Erythroblast (primary cell): Measurements from ENCODE around the gene STXBP1.

ENCODE experiments used
- DNase-seq, 2 experiments: peaks; one replicate each; lab custom pipeline; 2025; lab: John Stamatoyannopoulos, UW
- GATA1 ChIP-seq: IDR thresholded peaks from 2 replicates; pipeline ENCODE4 v1.6.1; 2011; ENCODE audit warnings: low read depth, mild to moderate bottlenecking, control low read depth, low read length, moderate library complexity
- POLR2A ChIP-seq: IDR thresholded peaks from 2 replicates; pipeline ENCODE4 v1.6.1; 2011; ENCODE audit warnings: mild to moderate bottlenecking, low read length

The STXBP1 gene

DNA sequence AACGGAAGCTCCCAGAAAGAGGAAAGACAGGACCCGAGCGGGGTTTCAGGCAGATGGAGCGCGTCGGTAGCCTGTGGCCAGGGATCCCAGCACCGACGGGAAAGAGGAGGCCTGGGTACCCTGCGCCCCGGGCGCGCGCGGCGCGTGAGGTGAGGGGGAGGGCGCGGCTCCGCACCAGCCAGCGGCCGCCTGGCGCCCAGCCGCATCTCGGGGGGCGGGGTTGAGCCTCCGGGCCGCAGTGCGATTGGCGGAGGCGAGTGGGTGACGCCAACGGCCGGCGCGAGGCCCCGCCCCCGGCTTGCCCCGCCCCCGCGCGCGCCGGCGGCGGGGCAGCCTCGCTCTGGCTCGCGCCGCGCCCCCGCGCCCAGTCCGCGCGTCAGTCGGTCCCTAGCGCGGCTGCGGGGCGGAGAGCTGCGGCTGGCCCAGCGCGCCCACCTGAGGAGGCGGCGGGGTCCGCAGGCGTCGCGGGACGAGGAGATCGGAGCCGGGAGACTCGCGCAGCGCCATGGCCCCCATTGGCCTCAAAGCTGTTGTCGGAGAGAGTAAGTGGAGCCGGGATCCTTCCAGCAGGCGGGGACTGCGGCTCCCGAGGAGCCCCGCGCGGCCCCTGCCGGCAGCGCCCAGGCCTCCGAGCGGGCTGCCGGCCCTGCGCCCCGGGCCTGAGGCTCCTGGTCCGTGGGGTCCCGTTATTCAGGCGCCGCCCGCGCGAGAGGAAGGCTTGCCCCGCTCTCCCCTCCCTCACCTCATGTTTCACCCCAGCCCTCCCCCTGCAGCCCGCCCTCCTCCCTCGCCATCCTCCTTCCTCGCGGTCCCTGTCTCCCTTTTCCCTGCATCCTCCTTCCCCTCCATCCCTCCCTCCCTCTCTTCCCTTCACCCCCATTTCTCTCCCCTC is at the start of gene STXBP1:
Gene STXBP1 (plus strand): TSS at position 379 of the 892 bp plus-strand sequence. CDS start 127 bp downstream, at position 506.
- TF ChIP-seq POLR2A (peak; percentile 34), GATA1 (no peak)
- DNase-seq = peak; percentile 87 to 94

DNA sequence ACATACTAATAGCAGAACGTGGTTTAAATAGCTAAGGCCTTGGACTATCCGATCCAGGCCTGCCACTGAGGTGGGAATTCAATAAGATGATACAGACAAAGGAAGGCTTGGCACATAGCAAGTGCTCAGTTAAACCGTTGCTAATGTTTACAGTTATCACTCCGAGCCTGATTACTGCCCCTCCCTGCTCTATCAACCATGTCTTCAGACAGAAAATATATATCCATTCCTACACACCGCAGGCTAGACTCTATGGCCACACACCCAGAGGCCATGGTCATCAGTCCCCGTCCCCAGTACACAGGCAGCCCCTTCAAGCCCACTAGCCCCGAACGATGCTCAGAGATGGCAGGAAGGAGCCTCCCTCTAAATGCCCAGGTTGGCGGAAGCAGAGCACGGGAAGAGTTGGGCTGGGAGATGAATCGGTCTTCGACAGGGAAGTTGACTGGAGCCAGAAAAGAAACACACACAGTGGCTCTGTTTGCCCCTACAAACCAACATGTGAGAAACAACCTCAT is 49.7 kb upstream of the STXBP1 start:
- peak in 1 of 2 experiments; percentile 35 for DNase-seq
- no peak for TF ChIP-seq POLR2A
- no peak for TF ChIP-seq GATA1

DNA sequence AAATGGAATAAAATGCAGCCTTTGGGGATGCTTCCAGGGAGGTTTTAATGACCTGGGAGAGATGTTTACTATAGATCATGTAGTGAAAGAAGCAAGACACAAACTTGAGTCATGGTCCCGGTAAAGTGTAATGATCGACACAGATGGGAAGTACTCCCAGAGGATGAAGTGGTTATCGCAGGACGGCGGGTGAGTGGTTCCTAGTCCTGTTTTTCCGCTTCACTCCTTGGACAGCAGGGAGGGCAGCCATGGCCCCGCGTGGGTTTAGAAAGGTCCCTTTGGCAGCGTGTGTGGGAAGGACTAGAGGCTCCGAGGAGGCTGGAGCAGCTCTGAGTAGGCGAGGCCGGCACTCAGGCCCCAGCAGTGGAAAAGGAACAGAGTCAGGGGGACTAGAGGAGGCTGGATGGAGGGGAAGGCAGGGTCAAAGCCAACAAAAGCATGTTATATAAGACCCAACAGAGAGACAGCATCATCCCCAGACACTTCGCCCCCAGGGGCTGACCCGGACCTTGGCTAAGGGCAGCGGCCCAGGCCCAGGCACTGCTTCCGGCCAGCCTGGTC is 49.2 kb upstream of the STXBP1 start:
- no peak for TF ChIP-seq GATA1
- TF ChIP-seq POLR2A = no peak
- no peak for DNase-seq

DNA sequence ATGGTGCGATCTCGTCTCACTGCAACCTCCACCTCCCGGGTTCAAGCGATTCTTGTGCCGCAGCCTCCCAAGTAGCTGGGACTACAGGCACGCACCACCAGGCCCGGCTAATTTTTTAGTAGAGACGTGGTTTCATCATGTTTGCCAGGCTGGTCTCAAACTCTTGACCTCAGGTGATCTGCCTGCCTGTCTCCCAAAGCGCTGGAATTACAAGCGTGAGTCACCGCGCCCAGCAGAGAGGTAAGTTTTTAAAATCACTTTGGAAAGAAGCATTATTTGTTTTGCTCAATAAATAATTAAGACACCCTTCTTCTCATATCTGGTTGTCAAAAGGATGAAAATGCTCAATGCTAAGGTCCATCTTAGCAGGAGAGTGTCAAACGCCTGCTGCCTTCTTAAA is 48.5 kb upstream of the STXBP1 start:
- DNase-seq = no peak
- TF ChIP-seq GATA1 = no peak

DNA sequence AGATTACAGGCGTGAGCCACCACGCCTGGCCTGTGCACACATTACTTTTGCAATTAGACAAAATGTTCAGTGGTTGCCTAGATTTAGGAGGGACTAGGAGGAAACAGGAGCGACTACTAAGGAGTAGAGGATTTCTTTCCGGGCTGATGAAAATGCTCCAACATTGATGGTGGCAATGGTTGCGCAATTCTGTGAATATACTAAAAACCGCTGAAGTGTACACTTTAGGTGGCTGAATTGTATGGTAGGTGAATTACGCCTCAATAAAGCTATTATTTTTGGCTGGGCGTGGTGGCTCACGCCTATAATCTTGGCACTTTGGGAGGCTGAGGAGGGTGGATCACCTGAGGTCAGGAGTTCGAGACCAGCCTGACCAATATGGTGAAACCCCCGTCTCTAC is 46.8 kb upstream of the STXBP1 start:
- TF ChIP-seq POLR2A (no peak), GATA1 (no peak)
- no peak for DNase-seq

DNA sequence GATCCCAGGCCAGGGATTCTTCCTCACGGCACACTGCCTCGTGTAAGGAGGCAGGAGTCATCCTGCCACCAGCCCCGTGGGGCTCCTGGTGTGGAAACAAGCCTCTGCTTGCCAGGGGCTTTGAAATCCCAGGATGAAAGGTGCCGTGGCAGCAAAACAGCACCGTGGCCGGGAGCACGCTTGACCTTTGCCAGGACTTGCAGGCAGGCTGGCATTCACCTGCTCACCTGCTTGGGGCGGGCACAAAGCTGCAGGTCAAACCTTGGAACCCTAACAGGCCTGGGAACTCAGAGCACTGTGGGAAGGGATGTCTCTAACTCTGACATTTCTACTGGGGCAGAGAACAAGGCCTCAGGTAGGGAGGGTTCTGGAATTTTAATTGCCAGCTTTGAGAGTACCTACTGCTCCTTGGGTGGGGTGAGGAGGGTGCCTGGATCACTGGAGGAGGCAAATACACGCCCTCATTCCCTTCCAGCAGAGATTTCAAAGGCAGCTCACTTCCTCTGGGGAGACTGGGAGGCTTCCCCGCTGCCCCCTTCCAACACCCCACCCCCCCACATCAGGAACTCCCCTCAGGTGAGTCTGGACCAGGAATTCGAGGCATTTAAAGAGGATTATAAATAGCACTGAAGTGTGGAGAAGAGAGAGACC is 45.6 kb upstream of the STXBP1 start:
- TF ChIP-seq GATA1 (no peak), POLR2A (no peak)
- DNase-seq = no peak

DNA sequence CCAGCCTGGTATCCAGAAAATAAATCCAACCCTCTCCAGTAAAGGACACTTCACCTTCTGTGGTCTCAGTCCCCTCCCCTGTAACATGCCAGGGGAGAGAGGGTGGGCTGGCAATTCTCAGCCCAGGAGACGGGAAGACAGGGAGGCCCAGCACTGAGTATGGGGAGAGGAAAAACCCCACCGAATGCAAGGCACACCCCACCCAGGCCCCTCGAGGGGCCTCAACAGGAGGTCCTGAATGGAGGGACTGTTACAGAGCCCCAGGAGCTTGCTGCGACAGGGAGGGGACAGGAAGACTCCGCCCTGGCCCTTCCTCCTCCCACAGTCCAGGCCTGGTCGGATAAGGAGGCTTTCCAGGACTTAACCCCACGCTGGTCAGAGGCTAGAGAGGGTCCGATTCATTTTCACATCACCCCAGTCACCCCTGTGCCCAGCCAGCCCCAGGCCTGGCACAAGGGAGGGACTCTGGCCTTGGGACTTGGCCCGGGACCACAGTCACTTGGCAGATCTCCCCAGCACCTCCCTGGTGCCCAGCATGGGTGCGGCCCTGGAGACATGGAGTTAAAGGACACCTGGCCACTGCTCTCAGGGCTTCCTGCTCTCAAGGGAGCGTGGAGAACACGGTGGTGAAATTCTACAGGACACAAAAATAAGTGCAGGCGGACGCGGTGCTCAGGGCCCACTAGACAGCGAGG is 44.9 kb upstream of the STXBP1 start:
- peak; percentile 57 to 69 for DNase-seq
- peak; percentile 34 for TF ChIP-seq POLR2A
- no peak for TF ChIP-seq GATA1

DNA sequence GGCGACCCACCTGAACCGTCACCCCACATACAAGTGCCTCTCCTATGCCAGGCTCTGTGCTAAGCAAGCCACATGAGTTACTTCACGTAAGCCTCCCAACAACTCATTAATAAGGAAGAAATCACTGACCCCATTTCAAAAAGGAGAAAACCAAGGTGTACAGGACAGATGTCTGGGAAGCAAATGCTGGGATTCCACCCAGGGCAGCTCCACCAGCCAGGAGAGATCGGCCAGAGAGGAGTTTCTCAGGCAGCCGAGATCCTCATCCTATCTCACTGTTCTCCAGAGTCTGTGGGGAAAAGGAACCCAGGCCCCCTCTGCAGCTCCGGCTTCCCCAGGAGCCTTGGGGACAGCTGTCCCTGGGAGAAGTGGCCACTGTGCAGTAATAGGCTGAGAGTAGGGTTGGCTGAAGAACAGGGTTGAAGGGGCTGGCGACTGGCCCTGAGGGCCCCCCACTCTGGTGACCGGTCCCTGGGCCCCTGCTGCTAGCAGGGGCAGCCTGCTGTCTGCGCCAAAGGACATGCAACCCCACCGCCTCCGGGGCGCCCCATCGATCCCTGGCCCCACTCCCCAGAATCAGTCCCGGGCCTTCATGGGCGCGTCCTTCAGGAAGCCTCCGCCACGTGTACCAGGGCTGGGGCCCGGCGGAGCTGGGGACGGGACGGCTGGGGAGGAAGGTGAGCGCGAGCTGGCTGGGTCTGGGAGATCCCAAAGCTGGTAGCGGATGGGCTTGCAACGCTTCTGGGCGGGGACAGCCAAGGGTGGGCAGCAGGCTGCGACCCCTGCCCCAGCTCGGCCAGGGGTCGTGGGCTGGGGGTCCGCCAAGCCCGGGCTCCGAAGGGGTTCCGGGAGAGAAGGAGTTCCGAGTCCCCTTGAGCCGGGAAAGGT is 44.1 kb upstream of the STXBP1 start:
- DNase-seq = peak in 1 of 2 experiments; percentile 41
- TF ChIP-seq POLR2A = peak; percentile 11
- no peak for TF ChIP-seq GATA1

DNA sequence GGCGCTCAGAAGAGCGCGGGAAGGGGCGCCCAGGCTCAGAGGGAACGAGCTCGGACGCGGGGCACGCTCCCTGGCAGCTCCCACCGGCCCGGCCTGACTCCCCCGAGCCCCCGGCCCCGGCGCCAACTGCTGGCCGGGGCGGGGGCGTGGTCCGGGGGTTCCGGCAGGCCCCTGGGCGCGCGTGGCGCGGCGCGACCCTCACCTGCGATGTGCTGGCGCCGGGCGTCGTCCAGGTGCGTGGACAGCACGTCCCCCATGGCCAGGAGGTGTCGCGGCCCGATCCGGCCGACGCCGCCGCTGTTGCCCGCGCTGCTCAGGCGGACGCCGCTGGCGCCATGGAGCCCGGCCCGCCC is 43.5 kb upstream of the STXBP1 start:
- DNase-seq = no peak
- no peak for TF ChIP-seq POLR2A
- TF ChIP-seq GATA1 = no peak

DNA sequence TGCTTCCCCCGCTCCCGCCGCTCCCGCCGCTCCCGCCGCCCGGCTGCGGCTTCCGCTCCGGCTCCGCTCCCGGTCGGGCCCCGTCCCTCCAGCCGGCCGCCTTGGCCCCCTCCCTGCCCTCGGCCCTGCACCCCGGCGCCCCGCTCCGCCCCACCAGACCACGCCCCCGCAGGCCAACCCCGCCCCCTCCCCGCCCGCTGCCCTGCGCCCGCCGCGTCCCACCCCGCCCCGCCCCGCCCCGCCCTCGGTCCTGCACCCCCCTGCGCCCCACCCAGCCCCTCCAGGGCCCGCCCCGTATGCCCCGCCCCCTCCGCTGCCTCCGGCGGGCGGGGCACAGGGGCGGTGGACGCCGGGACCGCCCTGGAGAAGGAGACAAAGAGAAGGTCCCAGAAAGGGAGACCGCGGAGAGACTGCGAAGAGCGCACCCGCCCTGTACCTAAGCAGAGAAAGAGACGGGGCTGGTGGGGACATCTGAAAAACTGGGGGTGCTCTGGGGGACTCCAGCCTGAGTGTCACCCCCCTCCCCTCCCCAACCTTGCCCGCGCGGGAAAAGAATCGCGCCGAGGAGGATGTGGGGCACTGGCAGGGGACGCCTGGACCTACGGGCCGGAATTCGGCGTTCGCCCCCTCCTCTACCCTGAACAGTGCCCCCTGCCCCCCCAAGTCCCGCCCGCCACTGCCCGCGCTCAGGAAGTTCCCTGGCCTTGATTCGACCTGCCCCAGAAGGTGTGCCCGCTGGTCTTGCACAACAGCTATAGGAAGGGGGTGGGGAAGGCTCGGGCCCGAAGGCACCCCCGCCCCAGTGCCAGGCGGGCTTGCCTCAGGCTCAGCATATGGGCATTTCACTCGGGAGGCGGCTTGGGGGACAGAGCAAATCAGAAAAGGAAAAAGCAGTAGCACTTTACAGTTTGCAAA is 42.8 kb upstream of the STXBP1 start:
- TF ChIP-seq POLR2A (peak; percentile 5), GATA1 (no peak)
- DNase-seq = peak; percentile 86 to 91

DNA sequence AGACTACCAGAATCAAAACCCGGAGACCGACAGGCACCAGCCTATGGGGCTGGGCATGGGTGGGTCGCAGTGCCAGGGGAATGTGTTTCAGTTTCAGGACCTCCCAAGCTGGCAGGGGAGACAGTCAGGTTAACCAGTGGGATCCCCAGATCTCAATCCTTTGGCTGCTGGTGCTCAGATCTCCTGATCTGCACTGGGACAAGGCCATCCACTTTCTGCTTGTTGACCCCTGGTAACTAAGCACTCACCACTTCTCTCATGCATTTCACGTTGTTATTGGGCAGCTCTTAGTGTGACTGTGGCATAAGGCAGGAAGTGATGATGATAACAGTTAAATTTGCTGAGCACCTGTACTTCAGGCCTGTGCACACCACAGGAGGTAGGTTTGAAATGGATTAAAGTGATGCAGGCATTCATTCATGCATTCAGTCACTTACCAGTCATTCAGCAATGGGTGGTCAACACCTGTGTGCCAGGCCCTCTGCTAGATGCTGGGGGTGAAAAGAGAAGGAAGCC is 42.1 kb upstream of the STXBP1 start:
- peak in 1 of 2 experiments; percentile 26 for DNase-seq
- TF ChIP-seq POLR2A (no peak), GATA1 (no peak)
